GM19395 (cell line): Measurements from ENCODE around the gene MDK.

Experiments
- ATAC-seq: cut with Tn5 transposase; IDR thresholded peaks from one replicate; pipeline ENCODE4 v1.9.1; 2021; ENCODE audit warnings: mild to moderate bottlenecking, moderate library complexity; ENCODE audit not compliant: unreplicated experiment

MDK gene

DNA sequence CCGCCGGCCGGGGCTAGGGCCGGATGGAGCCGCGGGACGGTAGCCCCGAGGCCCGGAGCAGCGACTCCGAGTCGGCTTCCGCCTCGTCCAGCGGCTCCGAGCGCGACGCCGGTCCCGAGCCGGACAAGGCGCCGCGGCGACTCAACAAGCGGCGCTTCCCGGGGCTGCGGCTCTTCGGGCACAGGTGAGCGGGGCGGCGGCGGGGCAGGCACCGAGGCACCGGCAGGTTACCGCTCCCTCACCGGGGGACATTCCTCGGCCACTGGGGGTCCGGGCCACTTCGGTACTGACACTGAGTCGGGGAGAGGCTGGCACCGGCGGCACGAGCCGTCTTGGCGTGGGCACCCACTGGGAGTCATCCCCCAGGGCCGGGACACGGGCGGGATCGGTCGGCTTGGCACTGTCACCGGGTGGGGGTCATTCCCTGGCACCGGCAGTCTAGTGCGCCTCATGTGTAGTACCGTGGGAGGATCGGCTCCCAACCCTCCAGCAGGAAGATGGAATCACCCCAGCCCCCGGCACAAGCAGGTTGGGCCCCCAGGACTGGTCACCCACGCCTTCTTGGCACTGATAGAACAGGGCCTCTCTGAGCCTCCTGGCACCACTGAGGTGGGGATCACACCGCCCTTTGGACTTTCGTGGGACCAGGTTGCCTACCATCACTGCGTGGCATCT is 33.7 kb upstream of the MDK start:
- peak; percentile 1 for ATAC-seq

- ATAC-seq = peak; percentile 27
Observed at GRCh38 chr11:46348566-46349401, 32.7 kb upstream of the MDK start.

- ATAC-seq = no peak
Observed at GRCh38 chr11:46350695-46351094, 30.8 kb upstream of the MDK start.

DNA sequence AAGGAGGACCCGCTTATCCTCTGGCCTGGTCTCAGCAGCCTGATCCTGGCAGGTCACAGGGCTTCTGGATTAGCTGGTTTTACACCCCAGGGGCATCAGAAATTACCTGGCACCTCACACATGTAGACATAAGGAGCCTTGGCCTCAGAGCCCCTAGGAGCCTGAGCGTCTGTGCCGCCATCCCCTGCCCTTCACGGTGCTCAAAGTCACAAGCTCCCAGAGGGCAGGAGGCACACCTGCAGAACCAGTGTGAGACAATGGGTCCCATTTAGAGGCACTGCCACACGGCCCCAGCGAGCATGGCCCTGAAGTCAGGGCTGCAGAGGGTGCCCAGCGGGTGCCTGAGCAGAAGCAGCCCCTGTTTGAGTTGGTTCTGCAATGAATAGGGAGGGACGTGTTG is 30.3 kb upstream of the MDK start:
- no peak for ATAC-seq

GRCh38 chr11:46351606-46352005 is 29.9 kb upstream of the MDK start:
- ATAC-seq = no peak

- no peak for ATAC-seq
Observed at GRCh38 chr11:46352063-46352841, 29.2 kb upstream of the MDK start.

DNA sequence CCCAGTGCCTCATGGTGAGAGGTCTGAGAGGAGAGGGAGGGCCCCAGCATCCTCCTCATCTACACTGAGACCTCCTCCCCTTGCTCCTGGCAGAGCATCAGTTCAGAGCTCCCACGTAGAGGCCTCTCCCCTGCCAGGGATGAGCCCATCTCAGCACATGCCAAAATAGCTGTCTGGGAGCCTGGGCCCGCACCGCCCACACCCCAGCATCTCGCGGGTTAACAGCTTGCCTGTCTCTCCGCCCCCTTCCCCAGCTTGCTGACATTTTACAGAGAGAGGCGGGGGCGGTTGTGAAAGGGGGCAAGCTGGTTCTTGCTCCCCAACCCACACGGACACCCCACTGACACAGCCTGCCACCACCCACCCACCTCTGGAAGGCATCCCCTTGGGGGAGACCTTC is 27.8 kb upstream of the MDK start:
- ATAC-seq = no peak

DNA sequence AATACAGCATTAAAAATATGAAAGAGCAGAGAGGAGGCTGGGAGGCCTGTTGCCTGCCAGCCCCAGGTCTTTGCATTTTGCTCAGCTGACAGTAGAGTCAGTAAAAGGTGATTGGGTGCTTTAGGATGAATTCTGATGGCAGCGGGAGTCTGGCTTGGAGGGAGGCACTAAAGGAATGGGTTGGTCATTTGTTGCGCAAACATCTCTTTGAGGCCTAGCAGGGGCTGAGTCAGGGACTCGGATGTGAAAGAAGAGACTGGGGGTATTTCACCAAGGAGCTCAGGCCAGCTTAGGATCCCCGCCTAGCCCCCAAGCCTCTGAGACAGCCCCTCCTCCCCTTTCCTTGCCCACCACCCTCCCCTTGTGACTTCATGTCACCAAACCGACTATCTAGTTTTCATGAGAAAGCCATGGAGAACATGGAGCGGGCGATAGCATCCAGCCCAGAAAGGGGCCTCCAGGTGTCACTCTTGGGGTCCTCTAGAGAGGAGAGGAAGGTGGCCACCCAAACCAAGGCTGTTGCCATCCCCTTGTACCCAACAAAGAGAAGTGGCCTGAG is 24.5 kb upstream of the MDK start:
- no peak for ATAC-seq

GRCh38 chr11:46357483-46357936 is 24.0 kb upstream of the MDK start:
- ATAC-seq = no peak

GRCh38 chr11:46359953-46360352 is 21.5 kb upstream of the MDK start:
- ATAC-seq = no peak

DNA sequence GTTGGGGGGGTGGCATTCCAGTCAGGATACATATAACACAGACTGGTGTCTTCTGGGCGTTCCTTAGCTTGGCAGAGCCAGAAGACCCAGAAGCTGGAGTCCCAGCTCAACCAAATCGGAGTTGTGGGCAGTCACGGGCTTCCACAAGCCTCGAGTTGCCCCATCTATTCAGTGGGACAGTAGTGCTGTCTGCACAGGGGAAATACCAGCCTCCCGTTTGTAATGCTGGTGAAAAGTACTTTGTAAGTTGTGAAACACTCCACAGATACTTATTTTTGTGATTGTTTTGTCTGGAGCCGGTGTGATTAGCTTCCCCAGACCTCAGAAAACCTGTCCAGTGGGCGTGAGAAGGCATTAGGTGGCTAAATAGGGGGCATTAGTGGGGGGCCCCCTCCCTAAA is 20.6 kb upstream of the MDK start:
- ATAC-seq = peak; percentile 24

GRCh38 chr11:46361283-46362155 is 19.9 kb upstream of the MDK start:
- ATAC-seq = peak; percentile 94

- ATAC-seq = no peak
Observed at GRCh38 chr11:46362156-46363030, 19.1 kb upstream of the MDK start.

DNA sequence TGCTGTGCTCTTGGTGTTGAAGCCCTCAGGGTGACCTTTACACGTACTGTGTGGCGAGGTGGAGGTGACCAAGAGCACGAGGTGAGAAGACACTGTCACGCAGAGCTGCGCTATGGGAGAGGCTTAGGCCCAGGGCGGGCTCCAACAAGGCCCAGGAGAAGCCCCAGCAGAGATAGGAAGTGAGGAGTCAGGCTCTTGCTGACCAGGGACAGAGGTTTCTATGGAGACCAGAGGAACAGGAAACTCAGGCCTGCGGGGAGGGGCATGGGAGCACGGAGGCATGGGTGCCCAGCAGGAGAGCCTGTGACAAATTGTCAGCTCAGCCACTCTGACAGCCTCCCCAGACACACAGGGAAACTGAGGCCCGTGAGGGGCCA is 18.4 kb upstream of the MDK start:
- ATAC-seq = no peak

DNA sequence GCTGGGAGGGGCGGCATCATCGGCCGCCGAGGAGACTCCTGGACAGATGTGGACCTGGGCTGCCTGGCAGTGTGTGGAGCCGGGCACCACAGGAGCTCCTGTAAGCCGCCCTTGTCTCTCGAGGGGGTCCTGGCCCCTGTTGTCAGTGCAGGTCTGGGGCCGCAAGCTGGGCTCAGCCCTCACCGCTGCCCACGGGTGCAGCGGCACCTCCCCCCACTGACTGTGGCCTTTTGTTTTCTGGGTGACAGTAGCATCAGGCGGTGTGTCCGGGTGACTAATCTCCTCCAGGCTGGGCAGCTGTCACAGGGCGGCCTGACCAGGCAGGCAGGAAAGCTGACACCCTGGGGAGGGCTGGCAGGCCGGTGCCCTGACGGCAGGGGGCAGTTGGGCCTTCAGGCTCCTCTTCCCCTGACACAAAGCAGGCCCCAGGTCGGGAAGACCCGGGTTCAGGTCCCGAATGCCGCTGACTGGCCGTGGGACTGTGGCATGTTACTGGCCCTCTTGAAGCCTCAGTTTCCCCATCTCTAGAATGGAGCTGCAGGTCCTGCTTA is 17.9 kb upstream of the MDK start:
- no peak for ATAC-seq

DNA sequence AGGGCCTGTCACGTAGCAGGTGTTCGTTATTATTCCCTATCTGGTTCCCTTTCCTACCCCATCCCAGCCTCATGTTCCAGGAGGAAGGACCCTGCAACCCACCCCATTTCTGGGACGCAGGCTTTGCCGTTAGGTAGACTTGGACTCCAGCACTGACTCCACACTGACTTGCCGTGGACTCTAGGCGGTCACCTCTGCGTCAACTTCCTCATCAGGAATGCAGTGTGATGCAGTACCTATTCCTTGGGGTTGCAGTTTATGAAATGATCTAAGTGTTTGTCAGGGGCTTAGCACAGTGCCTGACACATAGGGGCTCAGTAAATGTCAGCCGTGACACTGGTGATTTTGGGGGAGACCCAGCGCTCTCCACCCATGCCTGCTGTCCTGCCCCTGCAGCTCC is 17.4 kb upstream of the MDK start:
- no peak for ATAC-seq

DNA sequence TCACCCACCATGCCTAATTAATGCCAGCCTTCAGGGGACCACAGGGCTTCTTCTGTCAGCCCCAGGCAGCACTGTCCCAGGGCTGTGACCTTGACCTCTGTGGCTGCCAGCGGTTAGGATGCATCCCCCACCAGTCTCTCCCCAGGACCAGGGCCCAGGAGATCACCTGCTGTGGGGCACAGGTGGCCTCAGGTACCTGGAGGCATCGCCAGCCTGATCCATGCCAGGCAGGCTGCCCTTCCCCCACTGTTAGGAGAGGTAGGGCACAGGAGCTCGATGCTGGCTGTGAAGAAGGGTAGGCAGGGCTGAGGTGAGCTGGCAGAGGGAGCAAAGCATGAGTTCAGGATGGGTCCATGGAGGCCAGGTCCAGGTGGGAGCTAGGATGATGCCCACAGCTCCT is 16.7 kb upstream of the MDK start:
- no peak for ATAC-seq

GRCh38 chr11:46366260-46366659 is 15.2 kb upstream of the MDK start:
- no peak for ATAC-seq

- no peak for ATAC-seq
Observed at GRCh38 chr11:46366661-46367161, 14.8 kb upstream of the MDK start.
